Measurements from ENCODE around the gene POU5F1.

- TF ChIP-seq POLR2A (IDR thresholded peaks at IDR 0.05; ENCODE audit: low read depth, low read length), result no peak
- TF ChIP-seq TAF1 (IDR thresholded peaks at IDR 0.05; ENCODE audit: low read depth, low read length), result no peak
- no peak for TF ChIP-seq SPI1 (IDR thresholded peaks at IDR 0.05; ENCODE audit: low read depth, low read length)
- no peak for TF ChIP-seq POLR2AphosphoS5 (IDR thresholded peaks at IDR 0.05; ENCODE audit: low read depth, low read length)
These were observed 44.0 kb upstream of the POU5F1 start for GRCh38 chr6:31214516-31214915.
